Umbilical cord (tissue), 2 donors: Measurements from ENCODE around the gene MLANA. TPM values are rescaled to one million over a fixed set of nuclear protein-coding genes. Genes with fewer than 3 reads are reported as not detected.
"Not testable (repeated sequence)": the region's sequence is repeated elsewhere in the genome, so short reads cannot be mapped to it uniquely, and the experiment has no call there.

Source experiments
- DNase-seq: peaks from one replicate; pipeline ENCODE4 v3.0.0-alpha.2; 2015; ENCODE audit warnings: low spot score
- total RNA-seq: library from RNA; depleted of rRNA; stranded (reverse); fragments of >200 nt; gene quantifications from one replicate; pipeline ENCODE4 v1.2.3, GENCODE V29; 2014; ENCODE audit warnings: low replicate concordance; ENCODE audit not compliant: insufficient read depth

The MLANA gene
- total RNA-seq, 1 donor from 2014 or later = 1.2 TPM

GRCh38 chr9:5869315-5870019 lies 21.2 kb upstream of the MLANA start:
- DNase-seq = no peak

- DNase-seq = no peak
Measured at GRCh38 chr9:5870020-5870339, 20.7 kb upstream of the MLANA start.

DNA sequence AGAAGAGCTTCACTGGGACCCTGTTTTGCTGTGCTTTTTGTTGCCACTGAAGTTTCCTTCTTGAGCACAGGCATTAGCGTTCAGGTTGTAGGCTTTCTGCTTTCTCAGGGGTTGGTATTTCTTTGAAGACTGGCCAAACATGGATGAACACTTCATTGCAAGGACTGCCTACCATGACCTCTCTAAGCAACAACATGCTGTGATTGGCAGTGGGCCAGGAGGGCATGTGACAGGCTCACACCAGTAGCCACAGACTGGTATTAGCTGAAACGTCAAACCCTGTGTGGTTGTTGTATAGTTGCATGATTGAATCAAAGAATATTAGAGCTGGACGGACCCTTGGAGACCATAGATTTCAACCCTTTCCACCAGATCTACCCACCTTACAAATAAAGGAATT lies 20.0 kb upstream of the MLANA start:
- DNase-seq = no peak

- DNase-seq = peak; percentile 30
Measured at GRCh38 chr9:5871785-5872184, 18.9 kb upstream of the MLANA start.

DNA sequence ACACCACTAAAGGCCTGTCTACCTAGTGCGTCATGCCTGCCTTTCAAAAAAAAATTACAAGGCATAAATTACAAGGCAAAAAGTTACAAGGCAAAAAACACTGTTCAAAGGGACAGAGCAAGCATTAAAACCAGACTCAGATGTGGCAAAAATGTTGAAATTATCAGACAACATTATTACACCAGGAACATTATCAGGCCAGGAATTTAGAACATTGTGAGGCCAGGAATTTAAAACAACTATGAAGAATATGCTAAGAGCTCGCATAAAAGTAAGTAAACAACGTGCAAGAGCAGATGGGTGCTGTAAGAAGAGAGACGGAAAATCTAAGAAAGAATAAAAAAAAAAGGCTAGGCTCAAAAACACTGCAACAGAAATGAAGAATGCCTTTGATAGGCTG lies 18.2 kb upstream of the MLANA start:
- DNase-seq = peak; percentile 13

DNA sequence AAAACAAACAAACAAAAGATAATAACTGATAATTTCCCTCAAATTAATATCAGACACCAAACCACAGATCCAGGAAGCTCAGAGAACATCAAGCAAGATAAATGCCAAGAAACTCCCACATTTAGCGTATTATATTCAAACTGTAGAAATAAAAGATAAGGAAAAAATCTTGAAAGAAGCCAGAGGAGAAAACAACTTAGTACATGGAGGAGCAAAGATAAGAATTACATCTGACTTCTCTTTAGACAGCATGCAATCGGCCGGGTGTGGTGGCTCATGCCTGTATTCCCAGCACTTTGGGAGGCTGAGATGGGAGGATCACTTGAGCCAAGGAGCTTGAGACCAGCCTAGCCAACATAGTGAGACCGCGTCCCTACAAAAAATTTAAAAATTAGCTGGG lies 17.2 kb upstream of the MLANA start:
- DNase-seq = no peak

DNA sequence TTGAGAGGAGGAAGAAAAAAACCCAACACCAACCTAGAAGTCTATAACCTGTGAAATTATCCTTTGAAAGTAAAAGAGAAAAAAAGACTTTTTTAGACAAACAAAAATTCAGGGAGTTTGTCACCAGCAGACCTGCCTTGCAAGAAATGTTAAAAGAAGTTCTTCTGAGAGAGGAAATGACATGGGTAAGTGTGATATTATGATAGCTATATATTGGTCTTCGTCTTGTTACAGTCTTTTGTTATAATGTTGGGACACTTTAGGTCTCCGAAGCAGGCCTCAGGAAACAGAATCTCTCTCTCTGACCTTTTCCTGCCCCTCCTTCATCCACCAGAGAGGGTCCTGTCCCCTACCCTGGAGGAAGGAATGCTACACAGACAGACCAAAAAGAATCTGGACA lies 16.6 kb upstream of the MLANA start:
- DNase-seq = no peak

DNA sequence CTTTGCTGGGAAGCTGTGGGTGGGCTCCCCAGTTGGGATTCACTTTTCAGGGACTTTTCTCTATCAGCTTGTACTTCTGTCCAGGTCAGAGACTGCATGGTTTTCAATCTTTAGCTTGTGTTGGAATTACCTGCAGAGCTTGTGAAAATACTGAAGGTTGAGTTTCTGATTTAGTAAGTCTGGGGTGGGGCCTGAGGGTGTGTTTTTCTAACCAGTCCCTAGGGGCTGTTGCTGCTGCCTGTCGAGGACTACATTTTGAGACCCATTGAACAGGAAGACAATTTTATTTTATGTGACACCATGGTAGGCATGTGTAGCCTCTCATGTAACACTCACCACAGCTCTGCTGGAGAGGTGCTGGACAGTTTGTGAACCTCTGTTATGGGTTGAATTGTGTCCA lies 14.7 kb upstream of the MLANA start:
- no peak for DNase-seq

DNA sequence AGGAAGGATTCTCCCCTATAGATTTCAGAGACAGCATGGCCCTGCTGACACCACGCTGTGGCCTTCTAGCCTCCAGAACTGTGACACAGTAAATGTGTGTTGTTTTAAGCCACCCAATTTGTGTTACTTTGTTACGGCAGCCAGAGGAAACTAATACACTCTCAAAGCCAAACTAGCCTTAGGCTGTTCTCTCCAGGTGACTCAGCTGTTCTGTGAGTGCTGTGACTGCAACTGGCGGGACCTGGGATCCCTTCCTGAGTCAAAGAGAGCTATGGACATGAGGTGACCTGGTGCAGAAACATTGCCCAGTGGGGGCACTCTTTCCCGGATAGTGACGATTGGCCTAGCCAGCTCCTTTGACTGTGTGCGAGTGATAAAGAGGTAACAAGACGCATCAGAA lies 14.0 kb upstream of the MLANA start:
- no peak for DNase-seq

DNA sequence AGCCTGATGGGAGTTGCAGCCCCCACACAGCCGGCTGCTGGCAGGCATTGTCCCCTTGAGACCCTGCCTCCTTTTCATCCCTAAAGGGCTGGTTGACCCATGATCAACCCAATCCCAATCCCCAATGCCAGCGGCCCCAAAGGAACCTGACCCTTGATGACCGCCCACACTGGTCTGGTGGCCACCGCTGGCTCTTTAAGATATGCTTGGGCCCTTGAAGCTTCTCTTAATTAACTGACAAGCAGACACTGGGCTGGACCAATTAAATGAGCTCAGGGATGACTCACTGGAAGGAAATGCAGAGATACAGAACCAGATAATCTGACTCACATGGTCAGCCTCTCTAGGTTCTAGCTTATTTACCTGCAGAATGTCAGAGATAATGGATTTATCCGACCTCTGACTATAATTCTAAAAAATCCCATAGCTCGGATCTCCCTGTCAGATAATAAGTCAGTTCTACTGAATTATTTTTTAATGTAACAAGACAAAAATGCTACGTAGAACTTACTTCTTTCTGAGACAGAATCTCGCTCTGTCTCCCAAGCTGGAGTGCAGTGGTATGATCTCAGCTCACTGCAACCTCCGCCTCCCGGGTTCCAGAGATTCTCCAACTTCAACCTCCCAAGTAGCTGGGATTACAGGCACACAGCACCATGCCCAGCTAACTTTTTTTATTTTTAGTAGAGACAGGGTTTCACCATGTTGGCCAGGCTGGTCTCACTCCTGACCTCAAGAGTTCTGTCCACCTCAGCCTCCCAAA lies 11.1 kb upstream of the MLANA start:
- peak; percentile 56 for DNase-seq

DNA sequence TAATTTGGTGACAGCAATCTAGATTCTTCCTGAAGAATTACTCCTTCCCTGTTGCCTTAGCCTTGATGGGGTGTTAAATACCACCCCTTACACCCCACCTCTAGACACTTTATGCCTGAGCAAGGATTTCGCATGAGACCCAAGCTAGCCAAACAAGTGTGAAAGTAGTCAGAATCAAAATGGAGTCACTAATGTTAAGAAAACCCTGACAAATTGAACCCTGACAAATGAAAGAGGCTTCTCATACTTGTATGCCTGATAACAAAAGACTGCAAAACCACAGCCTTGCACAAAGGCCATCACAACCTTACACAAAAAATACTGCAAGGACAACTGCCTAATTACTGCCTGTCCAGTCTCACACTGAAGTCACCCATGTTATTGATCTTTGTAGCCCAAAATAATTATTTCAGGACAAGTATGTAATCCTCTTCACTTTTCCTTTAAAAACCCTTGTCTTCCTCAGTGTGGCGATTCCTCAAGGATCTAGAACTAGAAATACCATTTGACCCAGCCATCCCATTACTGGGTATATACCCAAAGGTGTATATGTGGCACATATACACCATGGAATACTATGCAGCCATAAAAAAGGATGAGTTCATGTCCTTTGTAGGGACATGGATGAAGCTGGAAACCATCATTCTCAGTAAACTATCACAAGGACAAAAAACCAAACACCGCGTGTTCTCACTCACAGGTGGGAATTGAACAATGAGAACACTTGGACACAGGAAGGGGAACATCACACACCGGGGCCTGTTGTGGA lies 8.3 kb upstream of the MLANA start:
- DNase-seq = not testable (repeated sequence)

DNA sequence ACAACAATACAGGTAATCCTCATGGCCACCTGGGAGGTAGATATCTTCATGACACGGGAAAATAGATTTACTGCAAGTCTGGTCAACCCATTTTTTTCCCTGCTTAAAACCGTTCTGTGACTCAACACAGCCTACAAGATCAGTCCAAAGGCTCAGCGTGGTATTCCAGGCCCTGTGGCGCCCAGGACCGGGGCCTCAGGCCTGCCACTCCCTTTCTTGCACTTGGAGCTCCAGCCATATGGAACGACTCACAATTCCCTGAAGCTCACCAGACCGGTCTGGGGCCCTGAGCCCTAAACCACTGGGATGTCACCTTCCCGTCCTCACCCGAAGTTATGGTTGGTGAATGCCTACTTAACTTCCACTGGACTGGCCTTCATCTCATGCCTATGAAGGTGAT lies 6.5 kb upstream of the MLANA start:
- DNase-seq = no peak

DNA sequence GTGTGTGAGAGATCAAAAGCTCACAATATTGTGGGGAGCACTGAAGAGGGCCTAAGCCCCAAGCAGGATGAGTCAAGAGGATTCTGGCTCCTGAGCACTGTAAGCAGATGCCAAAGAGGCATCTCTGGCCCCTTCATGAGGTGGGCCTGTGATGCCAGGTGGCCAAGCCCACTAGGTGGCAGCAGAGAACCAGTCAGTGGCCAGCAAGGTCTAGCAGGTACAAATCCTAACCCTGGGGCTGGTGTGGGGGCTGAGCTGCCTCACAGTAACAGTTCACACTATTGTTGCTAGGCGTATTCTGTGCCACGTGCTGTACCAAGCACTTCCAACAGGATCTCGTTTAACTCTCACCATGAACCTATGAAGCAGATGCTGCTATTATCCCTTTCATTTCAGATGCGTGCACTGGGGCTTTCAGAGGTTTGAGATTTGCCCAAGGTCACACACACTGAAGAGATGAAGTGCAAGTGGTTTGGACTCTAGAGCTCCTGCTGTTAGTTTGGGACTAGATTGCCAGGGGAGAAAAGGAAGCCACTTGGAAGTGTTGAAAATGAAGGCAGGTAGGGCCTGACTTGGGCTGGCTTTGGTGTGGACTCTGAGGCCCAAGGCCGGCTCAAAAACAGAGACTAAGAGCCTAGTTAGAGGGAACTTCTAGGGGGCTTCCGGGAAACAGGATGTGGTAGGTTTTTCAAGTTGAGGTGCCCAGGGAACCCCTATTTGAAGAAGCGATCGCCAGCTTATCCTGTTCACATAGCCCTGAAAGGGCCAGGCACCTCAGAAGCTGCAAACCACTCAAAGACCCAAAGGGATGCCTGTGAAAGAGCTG lies 4.4 kb upstream of the MLANA start:
- peak; percentile 56 for DNase-seq

GRCh38 chr9:5892456-5893133 lies 1.9 kb downstream of the MLANA start:
- peak; percentile 72 for DNase-seq

- DNase-seq = no peak
Measured at GRCh38 chr9:5893134-5893505, 2.4 kb downstream of the MLANA start.

- DNase-seq = no peak
Measured at GRCh38 chr9:5893591-5894236, 3.0 kb downstream of the MLANA start.

DNA sequence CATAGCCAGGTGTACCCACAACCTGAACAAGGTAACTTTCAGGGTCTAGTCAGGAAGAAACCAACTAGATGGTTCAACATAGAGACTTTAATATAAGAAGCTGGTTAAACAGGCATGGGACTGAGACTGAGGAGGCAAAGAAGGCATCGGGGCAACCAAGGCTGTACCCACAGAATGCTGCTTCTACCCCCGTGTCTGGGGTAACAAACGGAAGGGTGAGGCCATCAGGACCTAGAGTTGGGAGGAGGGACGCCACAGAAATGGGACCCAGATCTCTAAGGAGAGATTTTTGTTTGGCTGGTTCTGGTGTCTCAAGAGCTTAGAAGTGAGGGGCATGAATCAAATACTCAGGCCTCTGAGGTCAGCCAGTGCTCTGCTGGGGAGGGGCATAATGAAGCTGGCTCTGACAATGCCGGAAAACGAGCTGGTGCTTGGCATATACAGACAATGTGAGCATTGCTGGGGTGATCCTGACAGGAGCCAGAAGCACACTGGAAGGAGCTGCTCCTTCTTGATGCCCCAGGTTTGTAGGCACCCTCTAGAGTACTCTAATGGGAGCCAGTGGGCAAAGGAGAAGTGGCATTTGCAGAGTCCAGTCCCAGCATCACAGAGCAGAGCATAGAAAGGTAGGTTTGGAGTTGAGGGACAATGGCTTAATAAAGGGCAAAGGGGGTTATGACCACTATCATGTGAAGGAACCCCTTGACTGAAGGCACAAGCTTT lies 3.7 kb downstream of the MLANA start:
- no peak for DNase-seq

- DNase-seq = no peak
Measured at GRCh38 chr9:5895782-5896181, 5.1 kb downstream of the MLANA start.

DNA sequence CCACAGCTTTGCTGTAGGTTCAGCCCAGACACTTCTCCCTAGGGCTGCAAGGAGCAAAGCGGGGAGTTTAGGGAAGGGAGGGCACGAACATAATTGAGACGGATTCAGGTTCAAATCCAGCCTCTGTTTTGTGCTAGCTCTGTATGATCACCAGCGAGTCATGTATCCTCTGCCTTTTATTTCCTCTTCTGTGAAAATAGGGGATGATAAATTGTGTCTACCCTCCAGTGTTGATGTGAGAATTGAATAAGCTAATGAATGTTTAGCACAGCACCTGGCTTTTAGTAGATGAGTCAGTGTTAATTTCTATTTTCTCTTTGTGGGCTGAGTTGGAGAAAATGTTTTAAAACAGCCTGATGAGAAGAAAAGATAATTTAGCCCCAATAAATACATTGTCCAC lies 6.2 kb downstream of the MLANA start:
- DNase-seq = no peak

- no peak for DNase-seq
Measured at GRCh38 chr9:5897851-5898250, 7.2 kb downstream of the MLANA start.
